ENCODE measurements around the gene PLPPR4.
"Not testable (repeated sequence)": the region's sequence is repeated elsewhere in the genome, so short reads cannot be mapped to it uniquely, and the experiment has no call there.

Gene PLPPR4

GRCh38 chr1:99264201-99265021 lies at the start of gene PLPPR4:
Gene PLPPR4, plus strand, starts transcription at chr1:99264492. Its CDS starts 102 bp downstream, at chr1:99264594.
- peak; percentile 76 for DNase-seq

GRCh38 chr1:99216956-99217355 lies 47.3 kb upstream of the PLPPR4 start:
- peak; percentile 45 for DNase-seq

- no peak for DNase-seq
These were observed 46.7 kb upstream of the PLPPR4 start for GRCh38 chr1:99217599-99217998.

GRCh38 chr1:99218572-99218971 lies 45.7 kb upstream of the PLPPR4 start:
- no peak for DNase-seq

- DNase-seq: no peak
These were observed 45.3 kb upstream of the PLPPR4 start for GRCh38 chr1:99218999-99219398.

GRCh38 chr1:99227056-99227897 lies 37.0 kb upstream of the PLPPR4 start:
- DNase-seq: no peak

GRCh38 chr1:99228153-99228552 lies 36.1 kb upstream of the PLPPR4 start:
- no peak for DNase-seq

- no peak for DNase-seq
These were observed 35.2 kb upstream of the PLPPR4 start for GRCh38 chr1:99229122-99229521.

- DNase-seq: no peak
These were observed 33.6 kb upstream of the PLPPR4 start for GRCh38 chr1:99230695-99231094.

GRCh38 chr1:99232172-99232571 lies 32.1 kb upstream of the PLPPR4 start:
- DNase-seq: no peak

- DNase-seq: no peak
These were observed 30.8 kb upstream of the PLPPR4 start for GRCh38 chr1:99233446-99233845.

- no peak for DNase-seq
These were observed 27.5 kb upstream of the PLPPR4 start for GRCh38 chr1:99236756-99237155.

GRCh38 chr1:99239690-99240089 lies 24.6 kb upstream of the PLPPR4 start:
- no peak for DNase-seq

- DNase-seq: no peak
These were observed 23.7 kb upstream of the PLPPR4 start for GRCh38 chr1:99240621-99241020.

GRCh38 chr1:99246152-99246551 lies 18.1 kb upstream of the PLPPR4 start:
- no peak for DNase-seq

- no peak for DNase-seq
These were observed 17.1 kb upstream of the PLPPR4 start for GRCh38 chr1:99247199-99247598.

- no peak for DNase-seq
These were observed 13.6 kb upstream of the PLPPR4 start for GRCh38 chr1:99250728-99251127.

- no peak for DNase-seq
These were observed 13.0 kb upstream of the PLPPR4 start for GRCh38 chr1:99251308-99251707.

- no peak for DNase-seq
These were observed 11.7 kb upstream of the PLPPR4 start for GRCh38 chr1:99252630-99253029.

GRCh38 chr1:99260402-99260801 lies 3.9 kb upstream of the PLPPR4 start:
- not testable (repeated sequence) for DNase-seq

- DNase-seq: no peak
These were observed 832 bp downstream of the PLPPR4 start for GRCh38 chr1:99265124-99265523.

GRCh38 chr1:99266726-99267125 lies 2.4 kb downstream of the PLPPR4 start:
- peak; percentile 44 for DNase-seq

- no peak for DNase-seq
These were observed 3.7 kb downstream of the PLPPR4 start for GRCh38 chr1:99268021-99268420.

- DNase-seq: no peak
These were observed 5.0 kb downstream of the PLPPR4 start for GRCh38 chr1:99269321-99269720.

Measured in NCI-H526 treated with DMSO at 0.1 percent for 48 hours (cell line).